K562 (cell line): ENCODE measurements around the gene EPHA1.

ENCODE experiments used
- FOSL1 ChIP-seq: fragments of 200-800 bp; sonication (Bioruptor generic); conservative IDR thresholded peaks from 2 replicates; pipeline ENCODE4 v1.6.1; 2016; ENCODE audit warnings: missing genetic modification characterization, missing compliant biosample characterization
- GABPA ChIP-seq: fragments of 200-800 bp; sonication (Bioruptor generic); conservative IDR thresholded peaks from 2 replicates; pipeline ENCODE4 v1.6.1; 2016; ENCODE audit warnings: low read depth, missing genetic modification characterization, missing compliant biosample characterization
- HNRNPK ChIP-seq: fragments of 200-400 bp; formaldehyde crosslinking; IDR thresholded peaks from one replicate; pipeline ENCODE4 v1.6.1; 2018; ENCODE audit warnings: mild to moderate bottlenecking, low read depth, low read length; ENCODE audit not compliant: poor library complexity, severe bottlenecking
- SMAD3 ChIP-seq: fragments of 450-650 bp; formaldehyde crosslinking; conservative IDR thresholded peaks from 2 replicates; pipeline ENCODE4 v1.4.0; 2020; ENCODE audit warnings: mild to moderate bottlenecking
- TAF1 ChIP-seq: IDR thresholded peaks from 2 replicates; pipeline ENCODE4 v1.6.1; 2011; ENCODE audit warnings: mild to moderate bottlenecking, low read length, moderate library complexity; ENCODE audit not compliant: insufficient read depth, control insufficient read depth, severe bottlenecking; ENCODE audit errors: extremely low read depth
- TEAD1 ChIP-seq, 2 experiments: fragments of 450-650 bp in 1 of 2; sonication (generic) in 1 of 2; formaldehyde crosslinking; IDR thresholded peaks; 2 replicates each; pipeline versions ENCODE4 v1.4.0 to v1.8.0; 2020 to 2022; ENCODE audit warnings: mild to moderate bottlenecking in 2 of 2, missing genetic modification reagents in 1 of 2
- ZNF212 ChIP-seq: fragments of 450-650 bp; formaldehyde crosslinking; IDR thresholded peaks from 2 replicates; pipeline ENCODE4 v1.4.0; 2020; ENCODE audit warnings: mild to moderate bottlenecking
- TF ChIP-seq, protein P1 (sequence below): fragments of 450-650 bp; IDR thresholded peaks from 2 replicates; pipeline ENCODE4 v1.6.1; 2016; ENCODE audit warnings: antibody characterized with exemption
- TF ChIP-seq, protein P2 (sequence below), 3 experiments: IDR thresholded peaks in 2 of 3; conservative IDR thresholded peaks in 1 of 3; 2 replicates each; pipeline ENCODE4 v1.5.1; 2011 to 2012; ENCODE audit warnings: low read length in 3 of 3, mild to moderate bottlenecking in 3 of 3, control low read depth in 2 of 3, improper control_type of control experiment in 1 of 3, inconsistent platforms in 1 of 3, low read depth in 1 of 3, mixed read lengths in 1 of 3, moderate library complexity in 1 of 3; ENCODE audit not compliant: insufficient read depth in 2 of 3
- TF ChIP-seq, protein P3 (sequence below): sonication (generic); formaldehyde crosslinking; IDR thresholded peaks from 2 replicates; pipeline ENCODE4 v1.8.1; 2022; ENCODE audit warnings: missing genetic modification reagents

DNA sequence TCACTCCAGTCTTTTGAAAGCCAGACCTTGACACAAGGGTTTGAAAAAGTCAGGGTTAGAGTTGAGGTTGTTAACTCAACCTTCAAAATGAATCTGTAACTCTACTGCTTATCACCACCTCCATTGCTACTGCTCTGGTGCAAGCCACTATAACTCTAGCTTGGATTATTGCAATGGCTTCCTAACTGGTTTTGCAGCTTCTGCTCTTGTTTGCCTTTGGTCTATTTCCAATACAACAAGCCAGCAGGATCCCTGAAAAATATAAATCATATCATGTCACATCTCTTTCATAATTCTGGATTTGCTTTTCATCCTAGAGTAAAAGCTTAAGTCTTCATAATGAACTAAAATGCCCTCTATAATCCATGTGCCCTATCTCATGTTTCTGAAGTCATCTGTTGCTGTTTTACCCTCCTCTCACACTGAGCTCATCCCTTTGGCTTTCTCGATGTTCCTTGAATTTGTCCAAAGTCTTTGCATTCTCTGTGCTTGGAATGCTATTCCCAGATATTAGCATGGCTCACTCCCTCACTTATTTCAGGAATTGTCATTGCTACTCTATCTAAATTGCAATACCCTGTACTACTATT lies 45.5 kb upstream of the EPHA1 start:
- TF ChIP-seq, protein P1, sequence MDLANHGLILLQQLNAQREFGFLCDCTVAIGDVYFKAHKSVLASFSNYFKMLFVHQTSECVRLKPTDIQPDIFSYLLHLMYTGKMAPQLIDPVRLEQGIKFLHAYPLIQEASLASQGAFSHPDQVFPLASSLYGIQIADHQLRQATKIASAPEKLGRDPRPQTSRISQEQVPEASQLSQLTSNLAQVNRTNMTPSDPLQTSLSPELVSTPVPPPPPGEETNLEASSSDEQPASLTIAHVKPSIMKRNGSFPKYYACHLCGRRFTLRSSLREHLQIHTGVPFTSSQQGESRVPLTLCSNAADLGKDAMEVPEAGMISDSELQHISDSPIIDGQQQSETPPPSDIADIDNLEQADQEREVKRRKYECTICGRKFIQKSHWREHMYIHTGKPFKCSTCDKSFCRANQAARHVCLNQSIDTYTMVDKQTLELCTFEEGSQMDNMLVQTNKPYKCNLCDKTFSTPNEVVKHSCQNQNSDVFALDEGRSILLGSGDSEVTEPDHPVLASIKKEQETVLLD, result no peak
- TF ChIP-seq, protein P2, sequence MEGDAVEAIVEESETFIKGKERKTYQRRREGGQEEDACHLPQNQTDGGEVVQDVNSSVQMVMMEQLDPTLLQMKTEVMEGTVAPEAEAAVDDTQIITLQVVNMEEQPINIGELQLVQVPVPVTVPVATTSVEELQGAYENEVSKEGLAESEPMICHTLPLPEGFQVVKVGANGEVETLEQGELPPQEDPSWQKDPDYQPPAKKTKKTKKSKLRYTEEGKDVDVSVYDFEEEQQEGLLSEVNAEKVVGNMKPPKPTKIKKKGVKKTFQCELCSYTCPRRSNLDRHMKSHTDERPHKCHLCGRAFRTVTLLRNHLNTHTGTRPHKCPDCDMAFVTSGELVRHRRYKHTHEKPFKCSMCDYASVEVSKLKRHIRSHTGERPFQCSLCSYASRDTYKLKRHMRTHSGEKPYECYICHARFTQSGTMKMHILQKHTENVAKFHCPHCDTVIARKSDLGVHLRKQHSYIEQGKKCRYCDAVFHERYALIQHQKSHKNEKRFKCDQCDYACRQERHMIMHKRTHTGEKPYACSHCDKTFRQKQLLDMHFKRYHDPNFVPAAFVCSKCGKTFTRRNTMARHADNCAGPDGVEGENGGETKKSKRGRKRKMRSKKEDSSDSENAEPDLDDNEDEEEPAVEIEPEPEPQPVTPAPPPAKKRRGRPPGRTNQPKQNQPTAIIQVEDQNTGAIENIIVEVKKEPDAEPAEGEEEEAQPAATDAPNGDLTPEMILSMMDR (IDR thresholded peaks at IDR 0.05 in 2 of 3, conservative IDR thresholded peaks at IDR 0.05 in 1 of 3; ENCODE audit: insufficient read depth in 2 of 3, low read depth in 1 of 3, low read length in 3 of 3), result no peak
- TF ChIP-seq GABPA, result no peak
- no peak for TF ChIP-seq TAF1
- no peak for TF ChIP-seq TEAD1 (CRISPR knock-in tag; IDR thresholded peaks at IDR 0.05)
- TF ChIP-seq SMAD3 (CRISPR knock-in tag), result no peak
- TF ChIP-seq, protein P3, sequence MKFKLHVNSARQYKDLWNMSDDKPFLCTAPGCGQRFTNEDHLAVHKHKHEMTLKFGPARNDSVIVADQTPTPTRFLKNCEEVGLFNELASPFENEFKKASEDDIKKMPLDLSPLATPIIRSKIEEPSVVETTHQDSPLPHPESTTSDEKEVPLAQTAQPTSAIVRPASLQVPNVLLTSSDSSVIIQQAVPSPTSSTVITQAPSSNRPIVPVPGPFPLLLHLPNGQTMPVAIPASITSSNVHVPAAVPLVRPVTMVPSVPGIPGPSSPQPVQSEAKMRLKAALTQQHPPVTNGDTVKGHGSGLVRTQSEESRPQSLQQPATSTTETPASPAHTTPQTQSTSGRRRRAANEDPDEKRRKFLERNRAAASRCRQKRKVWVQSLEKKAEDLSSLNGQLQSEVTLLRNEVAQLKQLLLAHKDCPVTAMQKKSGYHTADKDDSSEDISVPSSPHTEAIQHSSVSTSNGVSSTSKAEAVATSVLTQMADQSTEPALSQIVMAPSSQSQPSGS (CRISPR knock-in tag), result no peak
- no peak for TF ChIP-seq ZNF212
- TF ChIP-seq HNRNPK, result no peak
- no peak for TF ChIP-seq FOSL1 (tag)
